ENCODE data around the gene BLOC1S3. TPM values are rescaled to one million over a fixed set of nuclear protein-coding genes. Genes with fewer than 3 reads are reported as not detected.
A peak's percentile ranks its signal among the peaks of the same experiment; 100 is the strongest.

BLOC1S3 gene
- total and polyA plus RNA-seq, 2 of the 13 experiments (the other 11 are each of a cell fraction or from before 2014, with no cell fraction given): 4.3 to 4.8 TPM

GRCh38 chr19:45154064-45154827 is 24.3 kb upstream of the BLOC1S3 start (continued):
- TF ChIP-seq GATA4 (IDR thresholded peaks at IDR 0.05; ENCODE audit: borderline replicate concordance, low read depth): peak; percentile 70; the same call in 1 of the 2 replicates
- TF ChIP-seq ARID5B (CRISPR knock-in tag; IDR thresholded peaks at IDR 0.05): peak; percentile 72
- no peak for TF ChIP-seq ZNF180 (CRISPR knock-in tag; IDR thresholded peaks at IDR 0.05; ENCODE audit: borderline replicate concordance, low read depth)
- peak; percentile 32; the same call in 1 of the 2 replicates for TF ChIP-seq TFE3 (CRISPR knock-in tag; IDR thresholded peaks at IDR 0.05)
- TF ChIP-seq FLYWCH1 (CRISPR knock-in tag; IDR thresholded peaks at IDR 0.05): no peak
- no peak for TF ChIP-seq ZBTB39 (CRISPR knock-in tag; IDR thresholded peaks at IDR 0.05)
- TF ChIP-seq KLF9 (CRISPR knock-in tag; IDR thresholded peaks at IDR 0.05; ENCODE audit: low read depth): no peak
- TF ChIP-seq PLRG1 (conservative IDR thresholded peaks at IDR 0.05): no peak
- TF ChIP-seq PTBP1 (IDR thresholded peaks at IDR 0.05; ENCODE audit: low read depth, low read length, poor library complexity, severe bottlenecking): no peak
- no peak for TF ChIP-seq MTF2 (CRISPR knock-in tag; IDR thresholded peaks at IDR 0.05; ENCODE audit: borderline replicate concordance)
- no peak for TF ChIP-seq ZNF24 (IDR thresholded peaks at IDR 0.05)
- peak; percentile 82 for TF ChIP-seq PHF21A (CRISPR knock-in tag; IDR thresholded peaks at IDR 0.05)
- TF ChIP-seq ZFP91 (CRISPR knock-in tag; IDR thresholded peaks at IDR 0.05; ENCODE audit: borderline replicate concordance): peak; percentile 66; the same call in 1 of the 2 replicates
- no peak for TF ChIP-seq ZBTB37 (CRISPR knock-in tag; IDR thresholded peaks at IDR 0.05)

All from HepG2 (cell line).